ENCODE data around the gene CHGA.

GRCh38 chr14:92982956-92983355, 60.0 kb downstream of the CHGA start:
- no peak for TF ChIP-seq CTCF (IDR thresholded peaks at IDR 0.05; ENCODE audit: poor library complexity)
- no peak for TF ChIP-seq EZH2phosphoT487 (IDR thresholded peaks at IDR 0.05; ENCODE audit: low read depth, severe bottlenecking, unreplicated experiment)
- no peak for TF ChIP-seq EZH2 (IDR thresholded peaks at IDR 0.05; ENCODE audit: borderline replicate concordance)

Measured in hepatocyte (in vitro differentiated cells).